Chondrocyte (in vitro differentiated cells): ENCODE results near the gene NCAM1. TPM values are rescaled to one million over a fixed set of nuclear protein-coding genes. Genes with fewer than 3 reads are reported as not detected.

Experiments used
- DNase-seq: peaks from one replicate; pipeline ENCODE4 v3.0.0; 2021; ENCODE audit warnings: mixed read lengths, low spot score
- H3K27ac Mint-ChIP-seq: one replicate; pipeline ENCODE4 v1.8.0; 2021; ENCODE audit warnings: mild to moderate bottlenecking, moderate library complexity, mixed read lengths; ENCODE audit not compliant: unreplicated experiment
- H3K27me3 Mint-ChIP-seq: 2 replicates; pipeline ENCODE4 v1.8.0; 2021; ENCODE audit warnings: low read depth, mixed read lengths
- H3K36me3 Mint-ChIP-seq: 2 replicates; pipeline ENCODE4 v1.8.0; 2021; ENCODE audit warnings: low read depth, mixed read lengths
- H3K4me1 Mint-ChIP-seq: 2 replicates; pipeline ENCODE4 v1.8.0; 2021; ENCODE audit warnings: low read depth, mild to moderate bottlenecking, mixed read lengths
- H3K4me3 Mint-ChIP-seq: one replicate; pipeline ENCODE4 v1.8.0; 2021; ENCODE audit warnings: mild to moderate bottlenecking, moderate library complexity, mixed read lengths; ENCODE audit not compliant: unreplicated experiment
- H3K9me3 Mint-ChIP-seq: 2 replicates; pipeline ENCODE4 v1.8.0; 2021; ENCODE audit warnings: low read depth, mixed read lengths
- CTCF ChIP-seq: fragments of 200-600 bp; sonication (generic); IDR thresholded peaks from 2 replicates; pipeline ENCODE4 v1.5.0; 2021; ENCODE audit warnings: antibody characterized with exemption, mild to moderate bottlenecking, moderate library complexity
- total RNA-seq: library from RNA; stranded (reverse); gene quantifications from 3 replicates; pipeline ENCODE4 v1.2.1, GENCODE V29; 2021

The NCAM1 gene
- total RNA-seq, 1 donor from 2014 or later = 3.9 TPM

GRCh38 chr11:113287801-113288200 is 326.6 kb downstream of the NCAM1 start:
- no peak overlapping the region for H3K4me3 Mint-ChIP-seq
- H3K9me3 Mint-ChIP-seq = no peaks in the 10 kb centered on the region
- H3K36me3 Mint-ChIP-seq = no peaks in the 10 kb centered on the region
- H3K27ac Mint-ChIP-seq = no peak overlapping the region
- peaks cover 13% of the 10 kb centered on the region for H3K27me3 Mint-ChIP-seq
- no peak for TF ChIP-seq CTCF
- H3K4me1 Mint-ChIP-seq = peaks cover 7% of the 10 kb centered on the region
- DNase-seq = no peak

GRCh38 chr11:113288286-113288863 is 327.2 kb downstream of the NCAM1 start:
- Mint-ChIP-seq H3K27me3 (peaks cover 14% of the 10 kb centered on the region), H3K36me3 (no peaks in the 10 kb centered on the region), H3K4me1 (peaks cover 7% of the 10 kb centered on the region), H3K4me3 (no peak overlapping the region), H3K27ac (no peak overlapping the region), H3K9me3 (no peaks in the 10 kb centered on the region)
- no peak for DNase-seq
- TF ChIP-seq CTCF = no peak

- H3K4me1 Mint-ChIP-seq = peaks cover 7% of the 10 kb centered on the region
- no peak for DNase-seq
- H3K27me3 Mint-ChIP-seq = peaks cover 23% of the 10 kb centered on the region
- peak; percentile 95 for TF ChIP-seq CTCF
- no peaks in the 10 kb centered on the region for H3K9me3 Mint-ChIP-seq
- no peak overlapping the region for H3K4me3 Mint-ChIP-seq
- H3K27ac Mint-ChIP-seq = no peak overlapping the region
- H3K36me3 Mint-ChIP-seq = no peaks in the 10 kb centered on the region
Observed at GRCh38 chr11:113289431-113290187, 328.4 kb downstream of the NCAM1 start.

GRCh38 chr11:113293936-113294335 is 332.7 kb downstream of the NCAM1 start:
- H3K27ac Mint-ChIP-seq = no peak overlapping the region
- peaks cover 7% of the 10 kb centered on the region for H3K4me1 Mint-ChIP-seq

GRCh38 chr11:113295993-113296392 is 334.8 kb downstream of the NCAM1 start:
- TF ChIP-seq CTCF = no peak
- H3K27me3 Mint-ChIP-seq = peaks cover 46% of the 10 kb centered on the region

More at GRCh38 chr11:113293936-113294335, 332.7 kb downstream of the NCAM1 start:
- Mint-ChIP-seq H3K27me3 (peaks cover 27% of the 10 kb centered on the region), H3K9me3 (no peaks in the 10 kb centered on the region), H3K4me3 (no peak overlapping the region), H3K36me3 (no peaks in the 10 kb centered on the region)
- no peak for TF ChIP-seq CTCF
- DNase-seq = no peak

More at GRCh38 chr11:113295993-113296392, 334.8 kb downstream of the NCAM1 start:
- H3K36me3 Mint-ChIP-seq = no peaks in the 10 kb centered on the region
- no peak overlapping the region for H3K4me3 Mint-ChIP-seq
- H3K9me3 Mint-ChIP-seq = no peaks in the 10 kb centered on the region
- H3K27ac Mint-ChIP-seq = no peak overlapping the region
- peaks cover 4% of the 10 kb centered on the region for H3K4me1 Mint-ChIP-seq
- DNase-seq = no peak
